ENCODE results near the gene MMP15. TPM values are rescaled to one million over a fixed set of nuclear protein-coding genes. Genes with fewer than 3 reads are reported as not detected.

The MMP15 gene
- total and polyA plus RNA-seq, 2 of the 13 experiments (the other 11 are each of a cell fraction or from before 2014, with no cell fraction given): 35.2 to 44.9 TPM

DNA sequence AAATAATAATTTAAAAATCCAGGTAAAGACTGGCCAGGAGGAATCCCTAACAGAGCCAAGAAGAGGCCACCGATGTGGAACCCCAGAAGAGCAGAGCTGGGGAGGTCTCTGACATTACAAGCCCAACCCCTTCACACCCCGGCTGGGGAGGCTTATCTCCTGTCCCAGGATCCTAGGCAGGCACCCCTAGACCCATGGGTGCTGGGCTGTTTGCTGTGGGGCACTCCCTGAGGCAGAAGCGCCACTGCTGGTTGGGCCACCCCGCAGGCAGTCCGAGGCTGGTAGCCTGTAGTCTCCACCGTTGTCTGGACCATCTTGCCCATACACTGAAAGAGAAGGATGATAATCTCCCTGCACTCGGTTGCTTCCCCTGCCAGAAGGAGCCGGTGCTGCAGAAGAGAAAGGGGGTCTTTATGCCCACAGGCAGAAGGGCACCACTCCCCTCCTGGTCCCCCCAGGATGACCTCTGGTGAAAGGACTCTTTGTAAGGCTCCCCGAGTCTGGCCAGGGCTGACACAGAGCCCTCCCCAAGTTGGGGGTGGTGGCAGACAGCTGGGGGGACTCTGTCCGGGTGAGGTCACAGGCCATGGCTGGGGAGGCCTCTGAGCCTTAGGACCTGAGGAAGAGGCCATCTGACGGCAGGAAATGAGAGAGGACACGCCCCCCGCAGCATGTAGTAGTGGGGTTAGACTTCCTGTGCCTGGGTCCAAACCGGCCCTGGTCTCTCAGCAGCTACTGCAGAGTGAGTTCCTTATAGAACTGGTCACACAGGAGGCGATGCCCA lies 69.4 kb downstream of the MMP15 start:
- Histone ChIP-seq H3K9me3 (ENCODE audit: low read length) (no peaks in the 10 kb centered on the region), H3K36me3 (replicated peaks in 1 of 2; ENCODE audit: control insufficient read depth in 1 of 2, insufficient read depth in 2 of 2, low read length in 2 of 2) (no peaks in the 10 kb centered on the region), H3K4me2 (ENCODE audit: low read depth, low read length) (peak overlapping the region; percentile 19; the same call in 1 of the 2 replicates), H2AFZ (ENCODE audit: low read length) (no peak overlapping the region), H3K27ac (ENCODE audit: extremely low read length, insufficient read depth, low read length) (no peak overlapping the region), H3K27me3 (ENCODE audit: control insufficient read depth in 1 of 2, insufficient read depth in 2 of 2, low read length in 2 of 2) (peaks cover 0 to 25% of the 10 kb centered on the region in 2 experiments; a peak in 4 of 5 replicates), H3K9ac (ENCODE audit: insufficient read depth, low read depth, low read length) (no peak overlapping the region), H3K79me2 (ENCODE audit: insufficient read depth, low read length) (no peaks in the 10 kb centered on the region), H4K20me1 (ENCODE audit: insufficient read depth, low read length) (no peaks in the 10 kb centered on the region), H3K4me1 (ENCODE audit: insufficient read depth, low read length) (peaks cover 13% of the 10 kb centered on the region), H3K4me3 (replicated peaks in 1 of 3; ENCODE audit: insufficient read depth in 1 of 3, low read depth in 2 of 3, low read length in 3 of 3) (no peak overlapping the region)
- WGBS (ENCODE audit: low lambda C conversion rate): 23% methylated on average over 8 of the region's 15 CpGs
- FAIRE-seq (no peak), ATAC-seq (no peak), DNase-seq (ENCODE audit: low spot score) (no peak)
- ChIA-PET POLR2A (no interaction called here), CTCF (ENCODE audit: low intra/inter-chr PET ratio, low total read pairs) (no interaction called here)
- intact Hi-C loops (cut with micrococcal nuclease; ENCODE audit: unreplicated experiment): no loop called here
- TF ChIP-seq KLF6 (CRISPR knock-in tag; IDR thresholded peaks at IDR 0.05) (no peak), KAT7 (CRISPR knock-in tag; IDR thresholded peaks at IDR 0.05; ENCODE audit: borderline replicate concordance) (no peak), GABPA (IDR thresholded peaks at IDR 0.05; ENCODE audit: low read depth, low read length) (0 out of 2 replicates have a peak, but pooled peaks have one; percentile 13), GABPA (CRISPR knock-in tag; IDR thresholded peaks at IDR 0.05; ENCODE audit: low read depth) (peak; percentile 59), GABPB1 (CRISPR knock-in tag; IDR thresholded peaks at IDR 0.05) (0 out of 2 replicates have a peak, but pooled peaks have one; percentile 13), ZNF235 (CRISPR knock-in tag; IDR thresholded peaks at IDR 0.05; ENCODE audit: borderline replicate concordance) (no peak), MIER2 (CRISPR knock-in tag; IDR thresholded peaks at IDR 0.05) (no peak), ZNF12 (CRISPR knock-in tag; IDR thresholded peaks at IDR 0.05) (no peak), SNAPC2 (CRISPR knock-in tag; IDR thresholded peaks at IDR 0.05) (no peak), ZNF30 (CRISPR knock-in tag; IDR thresholded peaks at IDR 0.05) (no peak)
- no TSS peak for BruUV-seq (replicated peaks)
- in situ Hi-C loops (cut with HindIII; ENCODE audit: extremely low pct_ligation_motif_present, low pct_unique_long_range_greater_than_20kb): no loop called here

All from HepG2 (cell line).